Thyroid gland (tissue), 4 donors: ENCODE results near the gene DAZL.

Experiments
- POLR2A ChIP-seq, 2 donors: fragments of 450-650 bp; IDR thresholded peaks; one replicate each; pipeline ENCODE4 v1.6.1; 2017; ENCODE audit warnings: antibody characterized with exemption in 2 of 2, mild to moderate bottlenecking in 2 of 2, moderate library complexity in 1 of 2
- TF ChIP-seq, protein P1 (sequence below), 6 experiments: fragments of 200-600 bp in 3 of 6; fragments of 450-650 bp in 3 of 6; sonication (generic) in 3 of 6; IDR thresholded peaks; one replicate each; pipeline ENCODE4 v1.5.1; 2016 to 2019; ENCODE audit warnings: antibody characterized with exemption in 6 of 6, mild to moderate bottlenecking in 2 of 6, inconsistent platforms in 1 of 6, moderate library complexity in 1 of 6

DNA sequence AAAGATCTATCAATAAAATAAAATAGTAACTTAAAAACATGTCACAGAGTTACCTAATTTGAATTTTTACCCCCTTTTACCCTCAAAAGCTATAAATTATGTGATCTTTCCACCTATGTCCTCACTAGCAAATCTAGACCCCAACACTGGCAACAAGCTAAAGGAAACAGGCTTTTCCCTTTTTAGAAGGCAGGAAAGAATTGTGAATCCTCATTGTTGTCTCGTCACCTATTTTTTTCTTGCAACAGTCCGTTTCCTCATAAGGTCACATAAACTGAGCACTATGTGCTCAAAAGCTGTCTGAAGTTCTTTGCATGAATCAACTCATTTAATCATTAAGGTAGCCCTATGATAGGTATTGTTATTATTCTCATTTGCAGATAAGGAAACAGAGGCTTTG is 34.6 kb upstream of the DAZL start:
- TF ChIP-seq, protein P1, sequence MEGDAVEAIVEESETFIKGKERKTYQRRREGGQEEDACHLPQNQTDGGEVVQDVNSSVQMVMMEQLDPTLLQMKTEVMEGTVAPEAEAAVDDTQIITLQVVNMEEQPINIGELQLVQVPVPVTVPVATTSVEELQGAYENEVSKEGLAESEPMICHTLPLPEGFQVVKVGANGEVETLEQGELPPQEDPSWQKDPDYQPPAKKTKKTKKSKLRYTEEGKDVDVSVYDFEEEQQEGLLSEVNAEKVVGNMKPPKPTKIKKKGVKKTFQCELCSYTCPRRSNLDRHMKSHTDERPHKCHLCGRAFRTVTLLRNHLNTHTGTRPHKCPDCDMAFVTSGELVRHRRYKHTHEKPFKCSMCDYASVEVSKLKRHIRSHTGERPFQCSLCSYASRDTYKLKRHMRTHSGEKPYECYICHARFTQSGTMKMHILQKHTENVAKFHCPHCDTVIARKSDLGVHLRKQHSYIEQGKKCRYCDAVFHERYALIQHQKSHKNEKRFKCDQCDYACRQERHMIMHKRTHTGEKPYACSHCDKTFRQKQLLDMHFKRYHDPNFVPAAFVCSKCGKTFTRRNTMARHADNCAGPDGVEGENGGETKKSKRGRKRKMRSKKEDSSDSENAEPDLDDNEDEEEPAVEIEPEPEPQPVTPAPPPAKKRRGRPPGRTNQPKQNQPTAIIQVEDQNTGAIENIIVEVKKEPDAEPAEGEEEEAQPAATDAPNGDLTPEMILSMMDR (IDR thresholded peaks at IDR 0.05): no peak
- TF ChIP-seq POLR2A (IDR thresholded peaks at IDR 0.05): no peak
